OCI-LY3 (cell line): ENCODE data around the gene ACAP2.
"Not testable (repeated sequence)": the region's sequence is repeated elsewhere in the genome, so short reads cannot be mapped to it uniquely, and the experiment has no call there.

Experiments used
- H2AFZ ChIP-seq: fragments of 200-600, 300-600 bp; shearing (Covaris generic); 2 replicates; pipeline ENCODE4 v1.6.0; 2014; ENCODE audit warnings: antibody characterized with exemption, low read depth, low read length
- H3K27ac ChIP-seq: fragments of 200-600, 300-600 bp; sonication (generic); 2 replicates; pipeline ENCODE4 v1.5.1; 2014; ENCODE audit warnings: mild to moderate bottlenecking, low read length, moderate library complexity, mixed read lengths
- H3K27me3 ChIP-seq: fragments of 200-600, 300-600 bp; sonication (generic); 2 replicates; pipeline ENCODE4 v1.6.1; 2014; ENCODE audit warnings: low read depth, low read length, mixed read lengths
- H3K36me3 ChIP-seq: fragments of 200-600, 300-600 bp; sonication (generic); replicated peaks from 2 replicates; pipeline ENCODE3; 2014; ENCODE audit warnings: low read depth, low read length, mixed read lengths
- H3K4me1 ChIP-seq: fragments of 300-600, 200-600 bp; sonication (generic); 2 replicates; pipeline ENCODE4 v1.6.1; 2014; ENCODE audit warnings: low read length, mixed read lengths
- H3K4me2 ChIP-seq: fragments of 200-600, 300-600 bp; sonication (generic); 2 replicates; pipeline ENCODE4 v1.6.1; 2014; ENCODE audit warnings: low read length, mixed read lengths
- H3K4me3 ChIP-seq: fragments of 300-600, 200-600 bp; sonication (generic); 2 replicates; pipeline ENCODE4 v1.5.1; 2014; ENCODE audit warnings: antibody characterized with exemption, mild to moderate bottlenecking, low read length, moderate library complexity
- H3K79me2 ChIP-seq: fragments of 300-600, 200-600 bp; shearing (Covaris generic); 2 replicates; pipeline ENCODE4 v1.6.1; 2014; ENCODE audit warnings: mild to moderate bottlenecking, low read length, mixed read lengths
- H3K9ac ChIP-seq: fragments of 300-600, 200-600 bp; shearing (Covaris generic); 2 replicates; pipeline ENCODE4 v1.6.0; 2014; ENCODE audit warnings: mild to moderate bottlenecking, low read length, moderate library complexity
- H3K9me3 ChIP-seq: fragments of 200-600, 300-600 bp; shearing (Covaris generic); 2 replicates; pipeline ENCODE4 v1.6.1; 2014; ENCODE audit warnings: low read length, mixed read lengths; ENCODE audit not compliant: insufficient read depth
- H4K20me1 ChIP-seq: fragments of 200-600, 300-600 bp; sonication (generic); 2 replicates; pipeline ENCODE4 v1.6.1; 2016; ENCODE audit warnings: low read length, mixed read lengths; ENCODE audit not compliant: insufficient read depth
- CTCF ChIP-seq: fragments of 200-600, 300-600 bp; sonication (generic); IDR thresholded peaks from 2 replicates; pipeline ENCODE4 v1.5.1; 2014; ENCODE audit warnings: antibody characterized with exemption, low read length, low read depth
- EZH2phosphoT487 ChIP-seq: fragments of 200-600 bp; shearing (Covaris generic); IDR thresholded peaks from 2 replicates; pipeline ENCODE4 v1.6.1; 2018; ENCODE audit warnings: antibody characterized with exemption, mixed run types, low read depth

Gene ACAP2

GRCh38 chr3:195401943-195402342 is 40.9 kb downstream of the ACAP2 start:
- Histone ChIP-seq H3K4me1 (peaks cover 4% of the 10 kb centered on the region; the same call in 1 of the 2 replicates), H3K27me3 (no peaks in the 10 kb centered on the region), H3K4me2 (no peak overlapping the region), H3K36me3 (peaks cover 5% of the 10 kb centered on the region), H3K9ac (no peak overlapping the region), H3K27ac (no peak overlapping the region), H4K20me1 (peaks cover 32% of the 10 kb centered on the region), H3K9me3 (no peaks in the 10 kb centered on the region), H2AFZ (no peak overlapping the region), H3K79me2 (peaks cover 54% of the 10 kb centered on the region; the same call in 1 of the 2 replicates), H3K4me3 (no peak overlapping the region)
- TF ChIP-seq CTCF (no peak), EZH2phosphoT487 (no peak)

- not testable (repeated sequence) for H2AFZ ChIP-seq, H3K36me3 ChIP-seq, H3K4me2 ChIP-seq, H3K9me3 ChIP-seq, H3K27me3 ChIP-seq, H3K9ac ChIP-seq, H3K27ac ChIP-seq, H3K4me3 ChIP-seq
- Histone ChIP-seq H3K79me2 (peaks cover 48% of the 10 kb centered on the region; the same call in 1 of the 2 replicates), H3K4me1 (peaks cover 11% of the 10 kb centered on the region), H4K20me1 (peaks cover 20% of the 10 kb centered on the region)
Measured at GRCh38 chr3:195398460-195398859, 44.4 kb downstream of the ACAP2 start.

GRCh38 chr3:195397524-195397923 is 45.3 kb downstream of the ACAP2 start:
- H3K4me3 ChIP-seq = no peak overlapping the region
- no peaks in the 10 kb centered on the region for H3K9me3 ChIP-seq
- H3K27ac ChIP-seq = no peak overlapping the region
- peaks cover 11% of the 10 kb centered on the region for H4K20me1 ChIP-seq
- no peak overlapping the region for H3K9ac ChIP-seq
- no peak overlapping the region for H3K4me2 ChIP-seq
- peaks cover 11% of the 10 kb centered on the region for H3K4me1 ChIP-seq
- no peak for TF ChIP-seq EZH2phosphoT487
- no peak for TF ChIP-seq CTCF
- no peaks in the 10 kb centered on the region for H3K36me3 ChIP-seq
- no peaks in the 10 kb centered on the region for H3K27me3 ChIP-seq
- peaks cover 42% of the 10 kb centered on the region; the same call in 1 of the 2 replicates for H3K79me2 ChIP-seq
- H2AFZ ChIP-seq = no peak overlapping the region

- peaks cover 4% of the 10 kb centered on the region; the same call in 1 of the 2 replicates for H4K20me1 ChIP-seq
- H3K27ac ChIP-seq = no peak overlapping the region
- H3K9me3 ChIP-seq = no peaks in the 10 kb centered on the region
- H3K36me3 ChIP-seq = no peaks in the 10 kb centered on the region
- H3K27me3 ChIP-seq = no peaks in the 10 kb centered on the region
- TF ChIP-seq CTCF = no peak
- no peak for TF ChIP-seq EZH2phosphoT487
- H2AFZ ChIP-seq = no peak overlapping the region
- H3K79me2 ChIP-seq = peaks cover 29% of the 10 kb centered on the region; the same call in 1 of the 2 replicates
- no peak overlapping the region for H3K4me3 ChIP-seq
- no peak overlapping the region for H3K4me2 ChIP-seq
- no peak overlapping the region for H3K9ac ChIP-seq
- peaks cover 11% of the 10 kb centered on the region for H3K4me1 ChIP-seq
Measured at GRCh38 chr3:195395208-195395816, 47.5 kb downstream of the ACAP2 start.
